Activated CD8-positive, alpha-beta memory T cell treated with anti-CD3 and anti-CD28 coated beads, Interleukin-2, amount 10 ng/mL, durations not matched to agents 7 days and 5 days (primary cell): Measurements from ENCODE around the gene MANBA. TPM values are rescaled to one million over a fixed set of nuclear protein-coding genes. Genes with fewer than 3 reads are reported as not detected.

Source experiments
- ATAC-seq: fragments of 150-1000 bp; cut with Tn5 transposase; one replicate; pipeline ENCODE4 v1.10.0; 2021; ENCODE audit warnings: moderate library complexity
- CTCF ChIA-PET: fragments of 350-600 bp; sonication (Branson Sonifier 250); formaldehyde crosslinking; loops from one replicate; lab custom pipeline; 2021; ENCODE audit warnings: antibody characterized with exemption; lab: Charles Lee
- DNase-seq: peaks from one replicate; pipeline ENCODE4 v3.0.0-alpha.2; 2020
- H3K27ac Mint-ChIP-seq: one replicate; pipeline ENCODE4 v1.8.0; 2021; ENCODE audit warnings: mild to moderate bottlenecking, mixed read lengths
- H3K27me3 Mint-ChIP-seq: one replicate; pipeline ENCODE4 v1.8.0; 2021; ENCODE audit warnings: mixed read lengths
- H3K36me3 Mint-ChIP-seq: one replicate; pipeline ENCODE4 v1.8.0; 2021; ENCODE audit warnings: mild to moderate bottlenecking, mixed read lengths
- H3K4me1 Mint-ChIP-seq: one replicate; pipeline ENCODE4 v1.8.0; 2021; ENCODE audit warnings: mixed read lengths
- H3K4me3 Mint-ChIP-seq: one replicate; pipeline ENCODE4 v1.8.0; 2021; ENCODE audit warnings: mild to moderate bottlenecking, moderate library complexity, mixed read lengths
- H3K9me3 Mint-ChIP-seq: one replicate; pipeline ENCODE4 v1.8.0; 2022; ENCODE audit warnings: low read depth, mixed read lengths
- total RNA-seq, 2 experiments: library from RNA; stranded (reverse); gene quantifications; one replicate each; pipeline ENCODE4 v1.2.3, GENCODE V29; 2021

MANBA gene
- total RNA-seq, 2 experiments from 2014 or later = 12.1 to 16.5 TPM

GRCh38 chr4:102783006-102783405 lies 22.2 kb upstream of the MANBA start:
- CTCF ChIA-PET = no interaction called here
- H3K4me1 Mint-ChIP-seq = peaks cover 2% of the 10 kb centered on the region

GRCh38 chr4:102781570-102781969 lies 20.8 kb upstream of the MANBA start:
- Mint-ChIP-seq H3K36me3 (no peaks in the 10 kb centered on the region), H3K27me3 (peaks cover 6% of the 10 kb centered on the region), H3K4me3 (no peak overlapping the region), H3K4me1 (no peaks in the 10 kb centered on the region), H3K27ac (no peak overlapping the region), H3K9me3 (no peaks in the 10 kb centered on the region)
- CTCF ChIA-PET = no interaction called here
- no peak for DNase-seq
- ATAC-seq = no peak

More at GRCh38 chr4:102783006-102783405, 22.2 kb upstream of the MANBA start:
- Mint-ChIP-seq H3K36me3 (peaks cover 3% of the 10 kb centered on the region), H3K27ac (no peak overlapping the region), H3K4me3 (no peak overlapping the region), H3K9me3 (no peaks in the 10 kb centered on the region), H3K27me3 (peaks cover 2% of the 10 kb centered on the region)
- ATAC-seq = no peak
- no peak for DNase-seq

GRCh38 chr4:102780476-102781144 lies 19.8 kb upstream of the MANBA start:
- DNase-seq (no peak), ATAC-seq (no peak)
- H3K36me3 Mint-ChIP-seq = no peaks in the 10 kb centered on the region
- no peaks in the 10 kb centered on the region for H3K4me1 Mint-ChIP-seq
- H3K9me3 Mint-ChIP-seq = no peaks in the 10 kb centered on the region
- H3K4me3 Mint-ChIP-seq = no peak overlapping the region
- peaks cover 8% of the 10 kb centered on the region for H3K27me3 Mint-ChIP-seq
- CTCF ChIA-PET = no interaction called here
- H3K27ac Mint-ChIP-seq = no peak overlapping the region

GRCh38 chr4:102779204-102779603 lies 18.4 kb upstream of the MANBA start:
- ATAC-seq (no peak), DNase-seq (no peak)
- Mint-ChIP-seq H3K36me3 (no peaks in the 10 kb centered on the region), H3K27me3 (peaks cover 10% of the 10 kb centered on the region), H3K27ac (no peak overlapping the region), H3K4me1 (no peaks in the 10 kb centered on the region), H3K9me3 (no peaks in the 10 kb centered on the region), H3K4me3 (no peak overlapping the region)
- CTCF ChIA-PET = no interaction called here

GRCh38 chr4:102778720-102779119 lies 18.0 kb upstream of the MANBA start:
- no peaks in the 10 kb centered on the region for H3K36me3 Mint-ChIP-seq
- no peak overlapping the region for H3K27ac Mint-ChIP-seq
- CTCF ChIA-PET = no interaction called here
- DNase-seq = no peak
- H3K4me1 Mint-ChIP-seq = no peaks in the 10 kb centered on the region
- no peak overlapping the region for H3K4me3 Mint-ChIP-seq
- ATAC-seq = no peak
- H3K27me3 Mint-ChIP-seq = peaks cover 10% of the 10 kb centered on the region
- no peaks in the 10 kb centered on the region for H3K9me3 Mint-ChIP-seq

GRCh38 chr4:102775805-102776204 lies 15.0 kb upstream of the MANBA start:
- DNase-seq = no peak
- H3K9me3 Mint-ChIP-seq = no peaks in the 10 kb centered on the region
- H3K4me1 Mint-ChIP-seq = no peaks in the 10 kb centered on the region
- ATAC-seq = no peak
- CTCF ChIA-PET = no interaction called here
- H3K4me3 Mint-ChIP-seq = no peak overlapping the region
- H3K36me3 Mint-ChIP-seq = no peaks in the 10 kb centered on the region
- no peak overlapping the region for H3K27ac Mint-ChIP-seq
- peaks cover 10% of the 10 kb centered on the region for H3K27me3 Mint-ChIP-seq

- no peak overlapping the region for H3K27ac Mint-ChIP-seq
- H3K4me1 Mint-ChIP-seq = no peaks in the 10 kb centered on the region
Measured at GRCh38 chr4:102774254-102774653, 13.5 kb upstream of the MANBA start.

GRCh38 chr4:102772738-102773340 lies 12.1 kb upstream of the MANBA start:
- no peak for ATAC-seq
- H3K27ac Mint-ChIP-seq = no peak overlapping the region
- peaks cover 15% of the 10 kb centered on the region for H3K27me3 Mint-ChIP-seq
- no peaks in the 10 kb centered on the region for H3K4me1 Mint-ChIP-seq
- CTCF ChIA-PET = no interaction called here
- no peaks in the 10 kb centered on the region for H3K36me3 Mint-ChIP-seq
- no peak for DNase-seq
- no peak overlapping the region for H3K4me3 Mint-ChIP-seq
- H3K9me3 Mint-ChIP-seq = no peaks in the 10 kb centered on the region

More at GRCh38 chr4:102774254-102774653, 13.5 kb upstream of the MANBA start:
- Mint-ChIP-seq H3K36me3 (no peaks in the 10 kb centered on the region), H3K9me3 (no peaks in the 10 kb centered on the region), H3K27me3 (peaks cover 18% of the 10 kb centered on the region), H3K4me3 (no peak overlapping the region)
- no peak for ATAC-seq
- DNase-seq = no peak
- CTCF ChIA-PET = interaction anchor here (0.8 kb wide), 1 partner anchor 36 kb away, joined by 3 read pairs; no protein-coding TSS in a partner anchor

- DNase-seq = no peak
- ATAC-seq = no peak
- CTCF ChIA-PET = no interaction called here
- H3K4me1 Mint-ChIP-seq = peaks cover 10% of the 10 kb centered on the region
- H3K36me3 Mint-ChIP-seq = no peaks in the 10 kb centered on the region
- no peaks in the 10 kb centered on the region for H3K9me3 Mint-ChIP-seq
- peaks cover 9% of the 10 kb centered on the region for H3K27me3 Mint-ChIP-seq
- H3K4me3 Mint-ChIP-seq = no peak overlapping the region
- no peak overlapping the region for H3K27ac Mint-ChIP-seq
Measured at GRCh38 chr4:102764901-102765300, 4.1 kb upstream of the MANBA start.

GRCh38 chr4:102761906-102762305 lies 1.1 kb upstream of the MANBA start:
- H3K36me3 Mint-ChIP-seq = peaks cover 8% of the 10 kb centered on the region
- no peaks in the 10 kb centered on the region for H3K9me3 Mint-ChIP-seq
- ATAC-seq = no peak
- peaks cover 24% of the 10 kb centered on the region for H3K4me1 Mint-ChIP-seq
- DNase-seq = no peak
- peaks cover 5% of the 10 kb centered on the region for H3K27me3 Mint-ChIP-seq
- peak overlapping the region; percentile 88 for H3K4me3 Mint-ChIP-seq
- H3K27ac Mint-ChIP-seq = no peak overlapping the region
- CTCF ChIA-PET = interaction anchor here (1.3 kb wide), 1 partner anchor 329 kb away, joined by 3 read pairs; no protein-coding TSS in a partner anchor

GRCh38 chr4:102761296-102761701 lies 531 bp upstream of the MANBA start:
- Mint-ChIP-seq H3K4me3 (peak overlapping the region; percentile 88), H3K9me3 (no peaks in the 10 kb centered on the region), H3K27ac (peak overlapping the region; percentile 77), H3K27me3 (peaks cover 5% of the 10 kb centered on the region), H3K36me3 (peaks cover 11% of the 10 kb centered on the region), H3K4me1 (peaks cover 24% of the 10 kb centered on the region)
- CTCF ChIA-PET = interaction anchor here (1.3 kb wide), 3 partner anchors 134 to 330 kb away, joined by 3 read pairs; no protein-coding TSS in a partner anchor
- ATAC-seq (peak; percentile 24), DNase-seq (peak; percentile 51)

GRCh38 chr4:102759831-102760644 lies 730 bp downstream of the MANBA start:
- ATAC-seq = peak; percentile 16
- peaks cover 5% of the 10 kb centered on the region for H3K27me3 Mint-ChIP-seq

More at GRCh38 chr4:102759831-102760644, 730 bp downstream of the MANBA start:
- Mint-ChIP-seq H3K4me1 (peaks cover 24% of the 10 kb centered on the region), H3K4me3 (peak overlapping the region; percentile 88), H3K36me3 (peaks cover 16% of the 10 kb centered on the region), H3K9me3 (no peaks in the 10 kb centered on the region), H3K27ac (peak overlapping the region; percentile 89)
- peak; percentile 58 for DNase-seq
- CTCF ChIA-PET = interaction anchor here (1.1 to 1.3 kb wide), 4 partner anchors 133 to 331 kb away, joined by 3 read pairs; no protein-coding TSS in a partner anchor
